Osteoblast (primary cell): ENCODE results near the gene ADGRL3. TPM values are rescaled to one million over a fixed set of nuclear protein-coding genes. Genes with fewer than 3 reads are reported as not detected.

Experiments used
- DNase-seq: peaks from one replicate; pipeline ENCODE4 v3.0.0; 2011; ENCODE audit warnings: low spot score, mixed read lengths; ENCODE audit not compliant: insufficient read length; ENCODE audit errors: missing footprints
- H2AFZ ChIP-seq: 2 replicates; pipeline ENCODE4 v1.6.0; 2011; ENCODE audit warnings: mild to moderate bottlenecking, low read length
- H3K27ac ChIP-seq: 2 replicates; pipeline ENCODE4 v1.5.1; 2011; ENCODE audit warnings: mild to moderate bottlenecking, low read depth, low read length, moderate library complexity
- H3K27me3 ChIP-seq: 2 replicates; pipeline ENCODE4 v1.6.0; 2012; ENCODE audit warnings: mild to moderate bottlenecking, control low read depth, inconsistent platforms, low read length, moderate library complexity; ENCODE audit not compliant: insufficient read depth
- H3K36me3 ChIP-seq: 2 replicates; pipeline ENCODE4 v1.5.1; 2011; ENCODE audit warnings: mild to moderate bottlenecking, low read length, control low read depth, moderate library complexity; ENCODE audit not compliant: insufficient read depth
- H3K4me1 ChIP-seq: 2 replicates; pipeline ENCODE4 v1.5.1; 2011; ENCODE audit warnings: mild to moderate bottlenecking, low read length, control low read depth, moderate library complexity; ENCODE audit not compliant: insufficient read depth
- H3K4me2 ChIP-seq: 2 replicates; pipeline ENCODE4 v1.6.0; 2011; ENCODE audit warnings: mild to moderate bottlenecking, low read length; ENCODE audit not compliant: insufficient read depth
- H3K4me3 ChIP-seq: fragments of 200-600 bp; sonication (generic); 3 replicates; pipeline ENCODE4 v1.5.1; 2012; ENCODE audit warnings: mild to moderate bottlenecking, low read length, inconsistent platforms; ENCODE audit not compliant: insufficient read depth
- H3K79me2 ChIP-seq: 2 replicates; pipeline ENCODE4 v1.6.0; 2012; ENCODE audit warnings: mild to moderate bottlenecking, low read length, control low read depth, inconsistent platforms; ENCODE audit not compliant: insufficient read depth
- H3K9me3 ChIP-seq: 2 replicates; pipeline ENCODE4 v1.5.1; 2011; ENCODE audit warnings: low read depth, low read length, control low read depth
- H4K20me1 ChIP-seq: 2 replicates; pipeline ENCODE4 v1.6.0; 2012; ENCODE audit warnings: mild to moderate bottlenecking, low read length, control low read depth; ENCODE audit not compliant: insufficient read depth
- total RNA-seq: library from RNA; depleted of rRNA; stranded (reverse); fragments of >200 nt; gene quantifications from 2 replicates; pipeline ENCODE4 v1.2.3, GENCODE V29; 2012
- TF ChIP-seq, protein P1 (sequence below): IDR thresholded peaks from 2 replicates; pipeline ENCODE4 v1.5.1; 2011; ENCODE audit warnings: mild to moderate bottlenecking, low read depth, low read length, moderate library complexity; ENCODE audit errors: extremely low read depth

Gene ADGRL3
- total RNA-seq, 1 donor = not detected

DNA sequence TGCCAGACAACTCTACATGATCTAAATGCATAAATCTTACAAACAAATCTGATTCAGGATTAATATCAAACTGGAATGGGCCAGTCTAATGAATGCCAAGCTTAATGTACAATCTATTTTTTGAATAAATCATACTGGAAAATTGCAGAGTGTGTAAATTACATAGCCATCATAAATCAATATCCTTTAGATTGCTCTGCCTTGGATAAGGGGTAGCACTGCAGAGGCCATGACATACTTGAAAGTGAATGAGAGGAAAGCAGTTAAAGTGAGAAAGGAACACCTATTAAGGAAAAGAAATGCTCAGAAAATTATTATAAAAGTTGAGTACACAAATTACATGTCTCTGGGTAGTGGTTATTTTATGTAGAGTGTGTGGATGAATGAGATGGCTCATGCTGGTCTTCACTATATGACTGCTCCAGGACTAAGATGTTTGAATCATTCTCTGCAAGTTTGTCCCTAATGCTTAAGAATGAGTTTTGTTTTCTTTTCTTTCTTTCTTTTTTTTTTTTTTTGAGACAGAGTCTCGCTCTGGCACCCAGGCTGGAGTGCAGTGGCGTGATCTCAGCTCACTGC, 100.2 kb downstream of the ADGRL3 start:
- Histone ChIP-seq H3K4me2 (no peak overlapping the region), H3K27ac (no peak overlapping the region), H3K27me3 (no peaks in the 10 kb centered on the region), H3K4me3 (no peak overlapping the region), H3K79me2 (no peaks in the 10 kb centered on the region), H4K20me1 (no peaks in the 10 kb centered on the region), H3K9me3 (peaks cover 2% of the 10 kb centered on the region), H3K4me1 (no peaks in the 10 kb centered on the region), H3K36me3 (no peaks in the 10 kb centered on the region), H2AFZ (no peak overlapping the region)
- TF ChIP-seq, protein P1, sequence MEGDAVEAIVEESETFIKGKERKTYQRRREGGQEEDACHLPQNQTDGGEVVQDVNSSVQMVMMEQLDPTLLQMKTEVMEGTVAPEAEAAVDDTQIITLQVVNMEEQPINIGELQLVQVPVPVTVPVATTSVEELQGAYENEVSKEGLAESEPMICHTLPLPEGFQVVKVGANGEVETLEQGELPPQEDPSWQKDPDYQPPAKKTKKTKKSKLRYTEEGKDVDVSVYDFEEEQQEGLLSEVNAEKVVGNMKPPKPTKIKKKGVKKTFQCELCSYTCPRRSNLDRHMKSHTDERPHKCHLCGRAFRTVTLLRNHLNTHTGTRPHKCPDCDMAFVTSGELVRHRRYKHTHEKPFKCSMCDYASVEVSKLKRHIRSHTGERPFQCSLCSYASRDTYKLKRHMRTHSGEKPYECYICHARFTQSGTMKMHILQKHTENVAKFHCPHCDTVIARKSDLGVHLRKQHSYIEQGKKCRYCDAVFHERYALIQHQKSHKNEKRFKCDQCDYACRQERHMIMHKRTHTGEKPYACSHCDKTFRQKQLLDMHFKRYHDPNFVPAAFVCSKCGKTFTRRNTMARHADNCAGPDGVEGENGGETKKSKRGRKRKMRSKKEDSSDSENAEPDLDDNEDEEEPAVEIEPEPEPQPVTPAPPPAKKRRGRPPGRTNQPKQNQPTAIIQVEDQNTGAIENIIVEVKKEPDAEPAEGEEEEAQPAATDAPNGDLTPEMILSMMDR = no peak
- no peak for DNase-seq

DNA sequence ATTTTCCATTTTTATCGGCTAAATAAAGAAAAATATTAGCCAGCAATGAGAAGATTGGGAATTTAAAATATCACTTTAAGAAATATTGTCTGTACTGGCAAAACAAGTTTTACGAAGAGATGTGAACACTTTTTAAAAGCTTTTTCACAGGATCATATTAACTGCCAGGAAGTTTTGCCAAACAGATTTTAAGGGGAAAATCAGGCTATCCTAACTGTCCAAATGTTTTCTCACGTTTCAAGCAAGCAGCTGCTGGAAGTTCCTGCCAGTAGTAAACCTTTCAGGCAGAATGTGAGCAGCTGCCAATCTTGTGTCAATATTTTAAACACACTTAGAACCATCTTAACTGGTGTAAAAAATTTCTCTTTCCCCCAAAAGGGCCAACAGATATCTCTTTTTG, 101.1 kb downstream of the ADGRL3 start:
- TF ChIP-seq, protein P1 = no peak
- H4K20me1 ChIP-seq = no peaks in the 10 kb centered on the region
- H3K27me3 ChIP-seq = no peaks in the 10 kb centered on the region
- peaks cover 2% of the 10 kb centered on the region for H3K9me3 ChIP-seq
- H3K4me1 ChIP-seq = no peaks in the 10 kb centered on the region
- no peaks in the 10 kb centered on the region for H3K79me2 ChIP-seq
- no peak for DNase-seq
- no peak overlapping the region for H3K4me2 ChIP-seq
- H3K36me3 ChIP-seq = no peaks in the 10 kb centered on the region
- no peak overlapping the region for H2AFZ ChIP-seq
- no peak overlapping the region for H3K4me3 ChIP-seq
- H3K27ac ChIP-seq = no peak overlapping the region

DNA sequence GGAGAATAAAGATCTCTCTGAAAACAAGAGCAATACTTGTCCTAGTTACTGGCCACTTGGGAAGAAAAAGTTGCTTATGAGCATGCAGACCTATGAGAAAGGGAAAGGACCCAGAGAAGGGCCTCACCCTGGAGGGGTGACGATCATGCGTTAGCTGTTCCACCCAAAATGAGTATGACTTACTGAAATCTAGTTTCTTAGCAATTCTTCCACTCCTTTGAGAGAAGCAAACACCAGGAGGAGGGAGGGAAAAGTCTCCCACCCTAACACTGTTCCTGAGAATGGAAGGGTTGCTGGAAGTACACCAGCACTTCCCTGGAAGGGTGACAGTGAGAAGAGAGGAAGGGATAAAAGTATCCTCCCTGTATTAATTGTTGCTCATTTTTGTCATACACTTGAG, 107.9 kb downstream of the ADGRL3 start:
- H2AFZ ChIP-seq = no peak overlapping the region
- no peaks in the 10 kb centered on the region for H3K79me2 ChIP-seq
- H3K4me2 ChIP-seq = no peak overlapping the region
- no peak overlapping the region for H3K4me3 ChIP-seq
- H3K27ac ChIP-seq = no peak overlapping the region
- no peaks in the 10 kb centered on the region for H3K4me1 ChIP-seq
- H3K27me3 ChIP-seq = no peaks in the 10 kb centered on the region
- no peak for DNase-seq
- H3K36me3 ChIP-seq = no peaks in the 10 kb centered on the region
- no peaks in the 10 kb centered on the region for H4K20me1 ChIP-seq
- TF ChIP-seq, protein P1 = no peak
- peaks cover 4% of the 10 kb centered on the region for H3K9me3 ChIP-seq

DNA sequence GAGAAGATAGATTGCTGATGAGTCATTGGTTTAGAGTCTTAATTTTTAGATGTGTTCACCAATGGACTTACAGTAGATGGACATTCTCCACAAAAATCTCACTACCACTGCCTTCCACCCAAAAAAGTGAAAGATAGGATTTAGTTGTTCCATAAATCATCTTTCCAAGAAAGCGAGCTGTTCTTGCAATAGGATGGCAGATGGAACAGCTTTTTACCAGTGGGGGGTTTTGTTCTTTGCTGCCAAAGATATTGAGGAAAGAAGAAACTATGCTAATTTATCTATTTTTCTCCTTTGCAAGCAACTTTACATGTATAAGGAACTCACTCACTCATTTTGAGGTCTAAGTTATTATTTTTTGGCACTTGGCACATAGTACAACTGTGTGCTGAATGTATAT, 109.5 kb downstream of the ADGRL3 start:
- Histone ChIP-seq H2AFZ (no peak overlapping the region), H3K27ac (no peak overlapping the region), H3K27me3 (no peaks in the 10 kb centered on the region), H3K4me3 (no peak overlapping the region), H3K9me3 (peaks cover 3% of the 10 kb centered on the region), H3K79me2 (no peaks in the 10 kb centered on the region), H3K4me1 (no peaks in the 10 kb centered on the region), H3K4me2 (no peak overlapping the region), H4K20me1 (no peaks in the 10 kb centered on the region), H3K36me3 (no peaks in the 10 kb centered on the region)
- TF ChIP-seq, protein P1 = no peak
- no peak for DNase-seq
